GM19372 (cell line): ENCODE data around the gene CBR1.
A peak's percentile ranks its signal among the peaks of the same experiment; 100 is the strongest.

Source experiments
- ATAC-seq: cut with Tn5 transposase; IDR thresholded peaks from one replicate; pipeline ENCODE4 v1.9.1; 2021; ENCODE audit warnings: mild to moderate bottlenecking, low read depth, moderate library complexity; ENCODE audit not compliant: unreplicated experiment

CBR1 gene

DNA sequence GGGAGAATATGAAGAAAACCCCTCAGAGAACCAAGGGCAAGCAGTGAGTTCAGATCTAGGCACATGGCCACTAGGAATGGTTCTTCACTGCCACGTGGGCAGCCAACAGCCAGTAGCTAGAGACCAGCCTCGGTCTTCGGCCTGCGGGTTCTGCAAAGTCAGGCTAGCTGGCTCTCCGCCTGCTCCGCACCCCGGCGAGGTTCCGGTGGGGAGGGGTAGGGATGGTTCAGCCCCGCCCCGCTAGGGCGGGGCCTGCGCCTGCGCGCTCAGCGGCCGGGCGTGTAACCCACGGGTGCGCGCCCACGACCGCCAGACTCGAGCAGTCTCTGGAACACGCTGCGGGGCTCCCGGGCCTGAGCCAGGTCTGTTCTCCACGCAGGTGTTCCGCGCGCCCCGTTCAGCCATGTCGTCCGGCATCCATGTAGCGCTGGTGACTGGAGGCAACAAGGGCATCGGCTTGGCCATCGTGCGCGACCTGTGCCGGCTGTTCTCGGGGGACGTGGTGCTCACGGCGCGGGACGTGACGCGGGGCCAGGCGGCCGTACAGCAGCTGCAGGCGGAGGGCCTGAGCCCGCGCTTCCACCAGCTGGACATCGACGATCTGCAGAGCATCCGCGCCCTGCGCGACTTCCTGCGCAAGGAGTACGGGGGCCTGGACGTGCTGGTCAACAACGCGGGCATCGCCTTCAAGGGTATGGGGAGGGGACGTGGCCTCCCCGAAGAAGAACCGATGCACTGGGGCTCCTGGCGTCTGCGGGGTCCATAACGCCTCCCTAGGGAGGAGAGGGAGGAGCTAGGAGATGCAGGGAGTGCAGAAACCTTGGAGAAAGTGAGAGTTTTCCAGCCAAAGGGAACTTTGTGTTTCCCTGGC is at the start of gene CBR1:
Gene CBR1 (plus strand): TSS at position 312 of the 871 bp plus-strand sequence. CDS start 92 bp downstream, at position 404.
- ATAC-seq, result peak; percentile 90

DNA sequence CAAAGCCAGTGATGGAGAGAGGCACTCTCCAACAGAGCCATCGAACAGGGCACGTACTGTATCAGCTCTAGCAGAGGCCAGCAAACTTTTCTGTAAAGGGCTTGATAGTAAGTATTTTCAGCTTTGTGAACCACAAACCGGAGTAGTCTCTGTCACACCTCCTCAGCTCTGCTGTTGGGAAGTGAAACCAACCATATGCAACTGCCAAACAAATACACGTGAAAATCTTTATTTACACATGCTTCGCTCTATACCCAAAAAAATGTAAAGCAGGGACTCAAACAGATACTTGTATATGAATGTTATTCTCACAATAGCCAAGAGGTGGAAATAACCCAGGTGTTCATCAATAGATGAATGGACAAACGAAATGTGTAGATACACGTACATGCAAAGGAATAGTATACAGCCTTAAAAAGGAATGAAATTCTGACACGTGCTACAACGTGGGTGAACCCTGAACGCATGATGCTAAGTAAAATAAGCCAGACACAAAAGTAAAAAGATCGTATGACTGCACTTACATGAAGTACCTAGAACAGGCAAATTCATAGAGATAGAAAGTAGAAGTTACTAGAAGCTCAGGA is 48.5 kb upstream of the CBR1 start:
- ATAC-seq, result peak; percentile 56

DNA sequence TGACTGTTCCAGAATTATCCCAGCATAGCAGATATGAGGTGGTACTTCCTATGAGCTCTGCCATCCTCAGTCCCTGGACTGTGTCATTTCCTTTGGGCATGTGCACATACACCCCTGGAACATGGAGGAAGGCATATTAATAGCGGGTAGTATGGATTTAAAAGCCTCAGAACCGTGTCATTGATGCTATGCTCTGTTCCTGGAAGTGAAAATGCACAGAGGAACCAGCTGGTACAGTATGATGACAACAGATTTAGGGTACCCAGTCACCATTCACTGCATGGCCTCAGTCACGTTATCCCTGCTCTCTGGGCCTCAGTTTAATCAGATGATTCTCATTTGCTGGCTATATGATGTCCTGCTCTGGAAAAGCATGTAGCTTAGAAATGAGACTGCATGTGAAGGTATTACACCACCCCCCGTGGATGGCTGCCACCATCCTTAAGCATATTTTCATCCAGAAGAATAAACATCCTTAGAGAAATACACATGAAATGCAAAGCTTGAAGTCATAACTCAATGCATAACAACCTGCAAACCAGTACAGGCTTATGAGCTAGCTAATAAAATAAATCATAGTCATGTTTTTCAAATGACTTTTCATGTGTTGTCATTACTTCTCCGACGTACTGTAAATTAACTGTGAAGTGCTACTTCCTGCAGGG is 47.3 kb upstream of the CBR1 start:
- no peak for ATAC-seq

DNA sequence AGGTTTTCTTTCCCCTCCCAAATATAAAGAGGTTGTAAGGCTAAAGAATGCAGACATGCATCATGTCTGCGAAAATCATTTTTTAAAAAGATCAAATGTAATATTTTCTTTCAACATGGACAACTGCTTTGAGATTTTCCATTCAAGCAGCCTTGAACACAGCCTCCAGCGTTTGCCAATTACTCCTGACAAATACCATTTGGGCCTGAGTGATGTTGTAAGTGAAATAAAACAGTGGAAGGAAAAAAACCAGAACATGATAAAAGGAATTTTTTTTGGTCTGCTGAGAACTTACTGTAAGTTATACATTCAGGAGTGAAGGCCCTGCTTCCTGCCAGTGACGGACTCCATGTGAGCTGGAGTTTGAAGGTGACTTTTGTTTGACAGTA is 46.7 kb upstream of the CBR1 start:
- no peak for ATAC-seq

DNA sequence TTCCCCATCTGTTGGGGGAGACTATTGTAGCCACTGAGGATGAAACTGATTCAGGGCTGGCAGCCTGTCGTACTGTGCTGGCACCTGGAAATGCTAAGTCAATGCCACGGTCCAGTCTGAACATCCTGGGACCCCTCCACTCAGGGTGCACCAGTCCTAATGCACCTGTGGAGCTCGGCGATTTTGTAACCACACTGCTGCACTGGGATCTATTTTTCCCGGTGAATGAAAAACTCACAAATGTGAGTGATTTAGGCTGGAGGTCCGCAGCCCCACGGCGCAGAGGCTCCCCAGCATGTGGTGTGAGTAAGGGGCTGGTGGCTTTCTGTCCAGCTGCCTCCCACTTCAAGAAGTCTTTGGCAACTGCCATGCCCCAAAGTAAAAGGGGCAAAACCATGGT is 45.0 kb upstream of the CBR1 start:
- ATAC-seq, result no peak

DNA sequence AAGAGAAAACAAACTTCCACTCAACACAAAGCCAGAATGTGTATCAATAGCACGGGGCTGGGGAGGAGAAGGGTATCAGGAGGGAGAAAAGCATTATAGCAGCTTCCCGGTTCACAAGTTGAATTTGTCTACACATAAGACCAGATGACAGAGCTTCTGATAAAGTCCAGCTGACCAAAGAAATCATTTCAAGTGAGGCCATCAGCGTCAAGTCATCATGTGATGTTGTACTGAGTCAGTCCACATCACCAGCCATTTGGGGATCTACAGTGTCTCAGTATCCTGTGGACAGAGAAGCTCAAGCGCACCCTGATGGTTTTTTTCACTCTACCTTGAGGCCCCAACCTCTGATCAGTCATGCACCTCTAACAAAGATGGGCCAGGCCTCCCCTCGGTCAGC is 42.5 kb upstream of the CBR1 start:
- ATAC-seq, result no peak

DNA sequence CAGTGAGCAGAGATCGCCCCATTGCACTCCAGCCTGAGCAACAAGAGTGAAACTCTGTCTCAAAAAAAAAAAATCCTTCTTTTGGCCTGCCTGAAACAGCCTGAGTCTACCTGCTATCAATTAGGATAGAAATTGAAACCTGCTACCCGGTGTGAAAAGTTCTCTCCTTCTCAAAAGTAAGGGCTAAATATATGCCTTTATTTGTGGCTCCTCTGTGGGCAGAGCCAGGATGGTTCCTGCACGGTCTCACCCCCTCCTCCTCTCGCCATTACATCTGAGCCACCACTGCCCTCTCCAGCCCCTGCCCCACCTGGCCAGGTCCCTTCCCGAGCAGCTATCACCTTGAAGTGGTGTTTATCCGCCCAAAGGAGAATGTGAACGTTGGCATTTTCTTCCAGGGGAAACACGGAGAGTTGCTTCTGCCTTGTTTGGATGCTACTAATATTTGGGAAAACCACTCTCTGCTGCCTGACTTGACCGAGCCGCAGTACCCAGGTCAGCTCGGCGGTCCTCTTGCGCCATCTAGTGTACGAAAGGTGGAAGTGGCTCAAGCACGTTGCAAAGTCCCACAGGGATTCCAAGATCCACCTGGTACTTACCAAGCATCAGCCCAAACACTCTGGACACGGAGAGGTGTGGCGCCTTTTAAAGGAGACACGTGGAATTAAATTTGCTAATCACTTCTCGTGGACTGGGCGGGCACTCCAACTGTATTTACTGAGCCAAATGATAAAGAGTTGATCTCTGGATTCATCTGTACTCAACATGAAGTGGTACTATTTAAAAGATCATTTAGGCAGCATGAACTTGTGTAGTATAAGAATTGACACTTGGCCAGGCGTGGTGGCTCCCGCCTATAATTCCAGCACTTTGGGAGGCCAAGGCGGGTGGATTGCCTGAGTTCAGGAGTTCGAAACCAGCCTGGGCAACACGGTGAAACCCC is 41.4 kb upstream of the CBR1 start:
- ATAC-seq, result no peak

DNA sequence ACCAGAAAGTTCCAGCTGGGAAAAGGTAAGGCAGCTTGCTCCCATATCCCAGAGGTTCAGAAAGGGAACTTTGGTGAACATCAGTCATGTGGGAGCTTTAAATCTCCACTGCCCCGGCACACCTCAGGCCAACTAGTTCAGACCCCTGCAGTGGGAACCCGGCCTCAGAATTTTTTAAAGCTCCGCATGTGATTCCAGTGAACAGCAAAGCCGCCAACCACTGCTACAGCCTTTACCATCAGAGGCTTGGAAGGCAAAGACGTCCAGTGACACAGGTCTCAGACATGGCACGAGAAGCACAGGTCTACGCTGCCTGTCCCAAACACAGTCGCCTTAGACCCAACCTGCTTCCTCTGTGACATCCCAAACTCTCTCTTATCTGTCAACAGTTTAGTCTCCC is 40.5 kb upstream of the CBR1 start:
- ATAC-seq, result no peak

DNA sequence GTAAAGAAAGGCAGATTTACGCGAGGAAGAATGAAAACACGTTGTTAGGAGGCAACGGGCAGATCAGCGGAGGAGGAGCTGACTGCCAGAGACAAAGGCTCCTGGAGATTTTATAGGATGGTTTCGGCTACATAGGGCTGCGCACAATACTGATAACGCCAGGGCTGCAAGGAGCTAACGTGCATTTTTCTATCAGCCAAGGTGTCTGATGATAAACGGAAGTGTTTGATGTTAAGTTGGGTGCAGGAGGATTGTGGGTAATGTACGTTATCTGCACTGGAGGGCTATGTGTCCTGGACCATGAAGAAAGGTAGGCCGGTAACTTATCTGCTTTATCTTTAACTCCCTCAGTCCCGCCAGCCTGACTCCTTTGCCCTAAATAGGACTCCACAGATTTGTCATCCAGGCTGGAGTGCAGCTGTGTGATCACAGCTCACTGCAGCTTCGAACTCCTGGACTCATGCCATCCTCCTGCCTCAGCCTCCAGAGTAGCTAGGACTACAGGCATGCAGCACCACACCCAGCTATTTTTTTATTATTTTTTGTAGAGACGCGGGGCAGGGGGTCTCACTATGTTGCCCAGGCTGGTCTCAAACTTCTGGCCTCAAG is 39.1 kb upstream of the CBR1 start:
- no peak for ATAC-seq

DNA sequence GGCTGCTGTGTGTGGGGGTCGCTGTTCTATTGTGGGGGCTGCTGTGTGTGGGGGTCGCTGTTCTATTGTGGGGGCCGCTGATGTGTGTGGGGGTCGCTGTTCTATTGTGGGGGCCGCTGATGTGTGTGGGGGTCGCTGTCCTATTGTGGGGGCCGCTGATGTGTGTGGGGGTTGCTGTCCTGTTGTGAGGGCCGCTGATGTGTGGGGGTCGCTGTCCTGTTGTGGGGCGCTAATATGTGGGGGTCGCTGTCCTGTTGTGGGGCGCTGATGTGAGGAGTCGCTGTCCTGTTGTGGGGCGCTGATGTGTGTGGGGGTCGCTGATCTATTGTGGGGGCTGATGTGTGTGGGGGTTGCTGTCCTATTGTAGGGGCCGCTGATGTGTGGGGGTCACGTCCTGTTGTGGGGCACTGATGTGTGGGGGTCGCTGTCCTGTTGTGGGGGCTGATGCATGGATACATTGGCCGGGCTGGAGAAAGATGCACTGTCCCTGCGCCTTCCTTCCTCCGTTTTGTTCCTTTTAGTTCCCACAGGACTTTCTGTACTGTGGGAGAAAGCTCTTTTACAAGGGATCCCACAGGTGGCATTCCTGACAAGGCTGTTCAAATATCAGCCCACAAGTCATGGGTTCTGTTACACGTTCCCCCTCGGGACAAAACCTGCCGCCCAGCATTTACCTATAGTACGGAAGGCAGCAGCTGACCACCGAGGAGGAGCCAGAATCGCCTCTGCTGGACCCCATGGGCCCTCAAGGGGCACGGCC is 37.0 kb upstream of the CBR1 start:
- ATAC-seq, result no peak

DNA sequence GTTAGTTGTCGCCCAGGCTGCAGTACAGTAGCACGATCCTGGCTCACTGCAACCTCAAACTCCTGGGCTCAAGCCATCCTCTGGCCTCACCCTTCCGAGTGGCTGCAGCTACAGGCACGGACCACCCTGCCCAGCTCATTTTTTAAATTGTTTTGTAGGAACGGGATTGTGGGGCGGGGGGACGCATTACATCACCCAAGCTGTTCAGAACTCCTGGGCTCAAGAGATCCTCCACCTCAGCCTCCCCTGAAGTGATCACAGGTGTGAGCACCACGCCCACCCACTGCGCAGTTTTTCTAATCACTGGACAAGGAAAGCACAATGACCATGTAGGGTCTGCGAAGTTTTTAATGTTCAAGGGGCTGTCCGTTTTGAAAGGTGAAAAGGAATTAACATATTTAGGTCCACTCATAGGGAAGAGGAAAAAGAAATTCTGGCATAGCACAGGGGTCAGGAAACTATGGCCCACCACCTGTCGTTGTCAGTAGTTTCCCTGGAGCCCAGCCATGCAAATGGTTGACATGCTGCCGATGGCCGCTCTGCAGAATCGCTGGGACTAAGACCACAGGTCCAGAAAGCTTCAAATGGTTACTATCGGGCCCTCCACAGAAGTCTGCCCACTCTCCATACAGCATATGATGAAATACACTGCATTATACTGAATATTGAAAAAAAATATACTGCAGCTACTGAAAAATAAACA is 35.5 kb upstream of the CBR1 start:
- no peak for ATAC-seq

DNA sequence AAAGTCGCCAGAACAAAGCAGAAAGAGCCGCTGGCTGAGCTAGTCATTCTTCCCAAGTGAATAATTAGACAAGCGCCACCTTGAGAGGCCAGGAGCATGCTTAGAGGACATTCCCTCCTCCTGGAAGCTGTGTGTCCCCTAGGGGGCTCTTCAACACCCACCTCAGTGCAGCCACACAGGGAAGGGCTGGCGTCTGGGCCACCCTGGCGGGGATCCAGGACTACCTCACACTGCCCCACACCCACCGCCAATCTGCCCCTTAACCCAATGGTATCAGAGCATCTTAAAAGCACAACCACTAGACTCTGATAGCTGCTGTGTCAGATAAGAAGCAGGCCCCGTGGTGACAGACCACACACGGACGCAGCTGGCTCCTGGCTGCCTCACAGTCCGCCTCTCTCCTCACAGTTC is 34.4 kb upstream of the CBR1 start:
- no peak for ATAC-seq

DNA sequence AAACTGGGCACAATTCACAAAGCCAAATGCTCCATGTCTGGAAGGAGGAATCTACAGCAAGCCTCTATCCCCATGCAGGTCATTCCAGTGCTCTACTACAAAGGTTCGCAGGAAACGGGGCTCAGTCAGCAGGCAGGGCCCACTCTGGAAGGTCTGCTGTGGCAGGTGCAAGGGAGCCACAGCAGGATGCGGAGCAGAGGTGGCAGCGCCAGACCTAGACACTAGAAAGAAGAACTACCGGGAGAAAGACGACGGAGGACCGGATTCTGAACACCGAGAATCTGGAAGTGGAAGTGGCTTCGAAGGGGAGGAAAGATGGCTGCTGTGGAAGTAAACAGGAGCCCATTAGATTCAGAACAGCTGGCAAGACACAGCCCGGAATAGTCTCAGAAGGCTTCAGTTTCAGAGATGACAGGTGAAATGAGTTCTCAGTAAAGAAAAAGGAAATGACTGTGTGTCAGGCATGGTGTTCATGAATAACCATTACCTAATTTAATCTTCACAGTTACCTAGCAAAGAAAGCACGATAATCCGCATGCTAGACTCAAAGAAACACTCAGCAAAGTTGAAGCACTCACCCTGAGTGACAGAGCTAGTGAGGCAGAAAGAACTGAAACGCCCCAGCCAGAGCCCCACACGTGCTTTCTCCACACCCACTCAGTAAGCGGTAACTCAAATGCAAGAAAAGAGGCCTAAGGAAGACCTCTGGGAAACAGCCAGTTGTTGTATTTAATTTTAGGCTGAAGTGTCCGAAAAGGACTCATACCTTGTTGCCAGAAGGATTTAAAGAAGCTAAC is 30.9 kb upstream of the CBR1 start:
- ATAC-seq, result no peak

DNA sequence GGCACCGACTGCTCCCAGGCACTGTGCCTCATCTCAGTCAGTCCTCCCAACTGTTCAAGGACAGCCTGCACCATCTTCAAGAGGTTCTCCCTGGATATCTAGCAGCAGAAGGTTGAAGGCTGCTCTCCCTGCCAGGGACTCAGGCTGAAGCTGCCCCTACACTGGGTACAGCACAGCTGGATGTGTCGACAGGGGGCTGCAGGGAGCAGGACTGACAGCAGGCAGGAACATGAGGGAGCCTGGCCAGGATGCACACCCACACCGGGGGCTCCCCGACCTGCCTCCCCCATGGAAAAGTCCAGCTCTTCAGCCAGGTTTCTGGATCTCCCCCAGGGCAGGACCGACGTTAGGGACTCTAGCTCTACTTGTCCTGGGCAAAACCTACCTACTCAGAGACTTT is 30.0 kb upstream of the CBR1 start:
- no peak for ATAC-seq

DNA sequence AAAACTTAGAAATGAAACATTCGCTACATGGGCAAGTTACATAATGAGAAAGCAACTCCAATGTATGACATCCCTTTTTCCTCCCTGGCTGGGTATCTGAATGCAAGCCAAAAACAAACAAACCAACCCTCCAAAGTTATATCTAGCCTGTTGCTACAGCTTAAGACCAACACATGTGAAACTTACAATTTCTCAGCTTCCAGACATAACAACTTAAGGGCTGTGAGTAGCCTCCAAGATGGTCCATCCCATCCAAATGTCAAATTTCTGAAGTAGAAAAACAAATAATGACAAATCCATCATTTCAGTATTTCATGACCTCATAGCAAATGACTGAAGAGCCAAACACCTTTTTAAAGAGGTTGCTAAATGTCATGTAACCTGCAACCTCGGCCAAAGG is 29.4 kb upstream of the CBR1 start:
- ATAC-seq, result no peak

DNA sequence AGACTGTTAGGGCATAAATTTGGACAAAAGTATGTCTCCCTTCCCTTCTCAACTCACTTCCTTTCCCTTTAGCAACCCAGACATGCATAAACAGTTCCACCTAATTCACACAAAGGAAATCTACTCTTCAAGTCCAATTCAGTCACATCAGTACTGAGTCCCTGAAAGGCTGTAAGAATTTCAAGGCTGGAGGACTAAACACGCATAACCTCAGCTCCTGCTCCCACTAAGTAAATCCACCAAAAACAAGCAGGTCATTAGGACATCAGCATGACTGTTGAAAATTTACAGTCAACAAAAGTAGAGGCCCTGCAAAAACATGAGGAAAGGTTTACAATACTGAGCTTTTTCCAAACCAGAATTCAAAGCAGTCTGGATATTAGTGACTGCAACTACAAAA is 27.9 kb upstream of the CBR1 start:
- no peak for ATAC-seq

DNA sequence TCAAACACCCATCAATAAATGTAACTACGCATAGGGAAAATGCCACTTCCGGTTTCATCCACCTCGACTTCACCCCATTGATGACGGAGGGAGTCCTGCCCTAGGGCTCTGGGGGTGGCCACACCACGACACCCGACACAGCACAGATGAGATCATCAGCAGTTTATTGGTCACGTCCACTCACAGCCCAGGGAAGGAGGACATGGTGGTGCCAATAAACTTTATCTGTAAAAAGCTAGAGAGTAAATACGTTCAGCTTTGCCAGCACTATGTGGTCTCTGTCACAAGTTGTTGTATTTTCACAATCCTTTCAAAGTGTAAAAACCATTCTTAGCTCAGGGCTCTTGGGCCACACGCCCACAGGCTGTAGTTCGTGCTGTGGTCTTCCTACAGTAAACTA is 25.8 kb upstream of the CBR1 start:
- ATAC-seq, result no peak

DNA sequence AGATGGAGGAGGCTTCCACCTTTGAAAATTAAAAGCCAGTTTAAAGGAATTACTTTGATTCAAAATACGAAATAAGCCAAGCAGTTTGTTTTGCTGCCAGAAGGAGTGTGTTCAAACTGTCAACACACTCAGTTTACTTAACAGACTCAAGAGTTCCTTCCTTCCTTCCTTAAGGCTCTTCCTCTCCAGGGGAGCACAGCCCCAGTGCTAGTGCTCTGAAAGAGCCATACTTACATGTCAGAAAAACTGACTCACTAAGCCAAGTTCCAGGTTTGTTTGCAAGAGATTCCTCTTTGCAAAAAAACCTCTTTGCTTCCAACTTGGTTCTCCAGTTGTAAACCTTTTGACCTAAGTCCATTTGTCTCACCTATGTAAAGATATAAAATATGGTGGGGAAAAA is 23.8 kb upstream of the CBR1 start:
- ATAC-seq, result no peak
